Ovary (tissue), 3 donors: Measurements from ENCODE around the gene SLMAP.

Experiments
- CTCF ChIP-seq, 3 donors: fragments of 450-650 bp in 2 of 3; fragments of 200-600 bp in 1 of 3; IDR thresholded peaks; one replicate each; pipeline versions ENCODE4 v1.5.1 to v1.8.0; 2016 to 2022; ENCODE audit warnings: antibody characterized with exemption in 3 of 3, mild to moderate bottlenecking in 1 of 3
- EP300 ChIP-seq: sonication (generic); formaldehyde crosslinking; IDR thresholded peaks from one replicate; pipeline ENCODE4 v1.6.1; 2017; ENCODE audit warnings: antibody characterized with exemption
- POLR2A ChIP-seq: fragments of 450-650 bp; IDR thresholded peaks from one replicate; pipeline ENCODE4 v1.6.1; 2017; ENCODE audit warnings: antibody characterized with exemption, mild to moderate bottlenecking, moderate library complexity
- donor health status: DM: no; HTN: no; CAD: no.

GRCh38 chr3:57733790-57734189 lies 22.3 kb upstream of the SLMAP start:
- no peak for TF ChIP-seq POLR2A
- no peak for TF ChIP-seq CTCF (IDR thresholded peaks at IDR 0.05)
- TF ChIP-seq EP300 = no peak
